GM21390 (cell line): ENCODE data around the gene HIBCH.
"Not testable (repeated sequence)": the region's sequence is repeated elsewhere in the genome, so short reads cannot be mapped to it uniquely, and the experiment has no call there.

Source experiments
- ATAC-seq: cut with Tn5 transposase; IDR thresholded peaks from one replicate; pipeline ENCODE4 v1.9.1; 2021; ENCODE audit not compliant: unreplicated experiment

Gene HIBCH

DNA sequence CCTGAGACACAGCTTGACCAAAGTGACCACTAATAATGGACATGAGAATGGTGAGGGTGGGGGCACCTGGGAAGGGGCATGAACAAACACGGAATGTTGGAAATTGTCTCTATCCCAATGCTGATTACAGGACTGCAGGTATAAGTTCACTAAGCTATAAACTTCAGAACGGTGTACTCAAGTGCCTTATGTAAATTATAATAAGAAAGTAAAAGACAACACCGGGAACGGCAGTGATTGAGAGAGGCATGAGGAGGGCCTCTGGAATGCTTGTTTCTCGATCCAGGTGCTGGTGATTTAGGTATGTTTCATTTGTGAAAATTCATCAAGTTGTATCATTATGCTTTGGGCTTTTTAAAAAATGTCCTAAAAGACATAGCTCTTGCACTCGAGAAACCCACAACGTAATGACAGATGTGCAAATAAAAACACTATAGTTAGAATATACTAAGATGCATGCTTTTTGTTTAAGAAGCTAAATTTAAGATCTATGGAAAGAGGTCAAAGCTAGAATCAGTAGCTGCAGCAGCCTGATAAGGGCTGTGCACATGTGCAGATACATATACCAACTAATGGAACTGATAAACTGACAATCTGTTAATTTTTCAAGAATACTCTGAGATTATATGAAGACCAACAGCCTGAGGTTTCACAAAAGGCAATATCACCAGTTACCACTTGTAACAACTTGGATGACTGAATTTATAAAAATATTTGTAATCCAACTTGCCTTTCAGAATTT is 7.6 kb downstream of the HIBCH start:
- ATAC-seq, result no peak

DNA sequence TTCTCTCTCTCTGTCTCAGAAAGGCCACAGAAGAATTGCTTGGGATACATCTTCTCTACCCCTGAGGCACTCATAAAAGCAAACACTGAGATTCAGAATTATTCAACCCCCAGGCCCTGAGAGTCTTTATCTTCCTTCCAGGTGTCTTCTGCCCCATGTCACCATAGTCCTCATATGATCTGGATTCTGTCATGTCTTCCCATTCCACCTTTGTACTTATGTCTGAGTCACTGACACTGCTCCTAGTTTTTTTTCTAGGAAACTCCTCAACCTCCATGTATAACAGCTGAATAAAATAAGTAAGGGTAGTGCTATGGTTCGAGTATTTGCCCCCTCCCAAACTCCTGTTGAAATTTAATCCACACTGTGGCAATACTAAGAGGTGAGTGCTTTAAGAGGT is 11.6 kb downstream of the HIBCH start:
- no peak for ATAC-seq

DNA sequence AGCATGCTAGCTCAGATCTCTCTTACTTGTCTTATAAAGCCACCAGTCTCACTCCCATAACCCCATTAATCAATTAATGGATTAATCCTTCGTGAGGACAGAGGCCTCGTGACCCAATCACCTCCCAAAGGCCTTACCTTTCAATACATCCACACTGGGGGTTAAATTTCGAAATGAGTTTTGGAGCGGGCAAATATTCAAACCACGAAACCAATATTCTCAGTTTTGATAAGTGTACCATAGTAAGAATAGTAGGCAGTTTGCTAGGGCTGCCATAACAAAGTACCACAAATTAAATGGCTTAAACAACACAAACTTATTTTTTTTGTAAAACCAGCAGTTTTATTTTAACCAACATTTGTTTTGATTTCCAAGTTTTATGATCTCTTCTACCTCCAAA is 15.2 kb downstream of the HIBCH start:
- no peak for ATAC-seq

DNA sequence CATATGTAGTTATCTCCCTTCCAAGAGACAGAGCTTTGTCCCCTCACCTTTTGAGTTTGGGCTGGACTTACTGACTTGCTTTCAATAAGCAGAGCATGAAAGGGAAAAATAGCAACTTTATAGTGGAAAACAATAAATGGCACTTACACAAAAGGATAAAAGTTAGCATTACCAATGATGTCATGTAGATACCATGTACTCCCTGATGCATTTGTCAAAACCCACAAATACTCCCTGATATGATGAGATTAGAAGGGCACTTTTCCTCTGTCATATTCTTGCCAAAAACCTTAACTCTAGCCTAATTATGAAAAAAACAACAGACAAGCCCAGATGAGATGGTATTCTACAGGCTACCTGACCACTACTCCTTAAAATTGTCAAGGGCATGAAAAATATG is 16.0 kb downstream of the HIBCH start:
- ATAC-seq, result no peak

DNA sequence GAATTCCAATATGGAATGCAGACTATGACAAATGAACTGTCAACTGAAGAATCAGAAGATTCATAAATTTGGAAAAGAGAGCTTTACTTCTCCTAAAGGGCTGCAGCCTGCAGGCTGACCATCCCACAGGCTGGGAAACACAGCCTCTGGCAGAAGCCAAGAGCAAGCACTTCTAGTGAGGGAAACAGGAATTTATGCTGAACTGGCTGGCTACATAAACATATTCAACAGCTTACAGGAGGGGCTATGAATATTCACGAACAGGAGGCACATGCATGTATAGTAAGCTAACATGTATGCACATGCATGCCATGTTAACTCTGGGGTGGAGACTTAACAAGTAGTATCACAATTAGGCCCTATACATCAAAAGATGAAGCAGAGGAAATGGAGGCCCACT is 17.6 kb downstream of the HIBCH start:
- no peak for ATAC-seq

DNA sequence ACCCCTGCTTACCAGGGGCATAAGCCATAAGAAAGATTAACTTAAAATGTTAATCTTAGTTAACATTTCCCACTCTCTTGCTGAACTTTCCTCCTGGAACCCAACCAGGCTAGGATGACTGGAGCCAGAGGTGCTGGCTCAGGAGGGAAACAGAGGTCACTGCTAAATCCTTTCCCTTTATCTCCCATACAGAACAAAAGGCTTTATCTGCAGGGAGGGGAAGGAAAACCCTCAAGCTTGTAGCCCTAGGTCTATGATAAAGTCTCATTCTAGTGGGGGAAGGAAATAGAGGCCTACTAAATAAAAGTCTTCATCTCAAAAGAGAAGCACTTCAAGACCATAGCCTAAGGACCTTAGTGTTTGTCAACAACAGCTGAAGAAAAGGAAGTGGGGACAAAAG is 18.6 kb downstream of the HIBCH start:
- ATAC-seq, result no peak

DNA sequence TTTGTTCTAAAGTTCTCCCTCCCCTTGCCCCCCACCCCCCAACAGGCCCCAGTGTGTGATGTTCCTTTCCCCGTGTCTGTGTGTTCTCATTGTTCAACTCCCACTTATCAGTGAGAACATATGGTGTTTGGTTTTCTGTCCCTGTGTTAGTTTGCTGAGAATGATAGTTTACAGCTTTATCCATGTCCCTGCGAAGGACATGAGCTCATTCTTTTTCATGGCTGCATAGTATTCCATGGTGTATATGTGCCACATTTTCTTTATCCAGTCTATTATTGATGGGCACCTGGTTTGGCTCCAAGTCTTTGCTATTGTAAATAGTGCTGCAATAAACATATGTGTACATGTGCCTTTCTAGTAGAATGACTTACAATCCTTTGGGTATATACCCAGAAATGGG is 21.7 kb downstream of the HIBCH start:
- not testable (repeated sequence) for ATAC-seq

DNA sequence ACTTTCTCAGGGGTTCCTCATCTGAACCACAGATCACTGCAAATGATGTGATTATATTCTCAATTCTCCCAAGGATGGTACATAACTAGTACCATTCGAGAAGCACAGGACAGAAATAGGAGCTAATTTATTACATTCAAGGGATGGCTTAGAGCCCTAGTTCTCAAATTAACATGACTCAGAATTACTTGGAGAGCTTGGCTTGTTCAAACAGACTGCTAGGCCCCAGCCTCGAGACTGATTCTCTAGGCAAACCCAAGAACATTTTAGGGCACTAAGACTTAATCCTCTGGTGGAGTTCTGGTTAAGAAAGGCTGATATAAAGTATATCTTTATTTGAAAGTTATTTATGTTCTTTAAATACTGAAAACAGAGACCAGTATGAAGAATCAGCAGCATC is 35.8 kb downstream of the HIBCH start:
- ATAC-seq, result no peak

DNA sequence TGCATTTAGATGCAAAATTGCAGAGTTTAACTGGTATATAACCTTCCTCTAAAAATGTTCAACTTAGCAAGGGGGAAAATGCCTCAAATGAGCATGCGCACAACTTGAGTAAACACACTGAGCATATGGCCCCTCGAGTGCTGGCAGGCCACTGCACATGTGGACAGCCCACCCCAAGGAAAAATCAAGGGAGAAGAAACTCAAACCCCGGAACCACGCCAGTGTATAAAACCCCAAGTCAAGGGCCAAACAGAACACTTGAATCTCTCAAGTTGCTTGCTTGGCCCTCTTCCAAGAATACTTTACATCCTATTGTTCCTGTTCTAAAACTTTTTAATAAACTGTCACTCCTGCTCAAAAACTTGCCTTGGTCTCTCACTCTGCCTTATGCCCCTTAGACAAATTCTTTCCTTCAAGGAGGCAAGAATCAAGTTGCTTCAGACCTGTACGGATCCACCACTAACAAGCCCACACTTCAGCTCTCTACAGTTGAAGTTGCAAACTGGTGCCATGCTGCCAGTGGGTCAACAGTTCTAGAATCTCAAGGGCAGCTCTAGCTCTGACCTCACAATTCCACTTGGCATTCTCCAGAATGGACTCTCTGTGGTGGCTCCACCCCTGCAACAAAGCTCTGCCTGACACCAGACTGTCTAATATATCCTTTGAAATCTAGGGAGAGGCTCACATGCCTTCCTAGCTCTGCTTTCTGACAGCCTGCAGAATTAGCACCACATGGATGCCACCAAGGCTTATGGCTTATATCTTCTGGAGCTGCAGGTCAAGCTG is 38.9 kb downstream of the HIBCH start:
- no peak for ATAC-seq

DNA sequence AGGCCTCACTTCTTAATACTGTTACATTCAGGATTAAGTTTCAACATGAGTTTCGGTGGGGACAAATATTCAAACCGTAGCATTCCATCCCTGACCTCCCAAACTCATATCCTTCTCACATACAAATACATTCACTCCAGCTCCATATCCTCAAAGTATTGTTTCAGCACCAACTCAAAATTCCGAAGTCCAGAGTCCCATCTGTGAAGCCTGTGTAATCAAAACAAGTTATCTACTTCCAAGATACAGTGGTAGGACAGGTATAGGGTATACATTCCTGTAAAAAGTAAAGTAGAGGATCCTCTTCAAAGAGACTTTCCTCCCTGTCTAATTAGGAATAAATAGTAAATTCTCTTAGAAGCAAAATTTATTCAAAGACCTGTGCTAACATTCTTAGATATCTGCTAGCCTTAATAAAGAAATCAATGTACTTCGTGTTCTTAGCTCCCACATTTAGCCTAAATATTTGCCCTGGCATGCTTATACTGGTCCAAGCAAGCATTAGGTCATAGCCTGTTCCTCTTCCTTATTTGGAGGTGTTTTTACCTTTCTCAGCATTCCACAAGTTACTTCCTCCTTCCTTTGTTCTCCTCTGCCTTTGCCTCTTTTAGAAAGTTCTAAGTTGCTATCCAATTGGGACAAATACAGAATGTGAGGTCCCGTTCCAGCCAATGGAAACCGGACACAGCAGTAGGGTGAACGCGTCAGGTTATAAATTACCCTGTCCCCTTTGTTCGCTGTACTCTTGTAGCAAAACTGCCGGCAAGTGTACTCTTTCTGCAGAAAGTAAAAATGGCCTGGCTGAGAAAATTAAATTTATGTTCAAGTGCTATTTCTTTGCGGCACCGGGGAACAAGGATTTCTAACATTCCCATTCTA is 40.1 kb downstream of the HIBCH start:
- ATAC-seq, result not testable (repeated sequence)

DNA sequence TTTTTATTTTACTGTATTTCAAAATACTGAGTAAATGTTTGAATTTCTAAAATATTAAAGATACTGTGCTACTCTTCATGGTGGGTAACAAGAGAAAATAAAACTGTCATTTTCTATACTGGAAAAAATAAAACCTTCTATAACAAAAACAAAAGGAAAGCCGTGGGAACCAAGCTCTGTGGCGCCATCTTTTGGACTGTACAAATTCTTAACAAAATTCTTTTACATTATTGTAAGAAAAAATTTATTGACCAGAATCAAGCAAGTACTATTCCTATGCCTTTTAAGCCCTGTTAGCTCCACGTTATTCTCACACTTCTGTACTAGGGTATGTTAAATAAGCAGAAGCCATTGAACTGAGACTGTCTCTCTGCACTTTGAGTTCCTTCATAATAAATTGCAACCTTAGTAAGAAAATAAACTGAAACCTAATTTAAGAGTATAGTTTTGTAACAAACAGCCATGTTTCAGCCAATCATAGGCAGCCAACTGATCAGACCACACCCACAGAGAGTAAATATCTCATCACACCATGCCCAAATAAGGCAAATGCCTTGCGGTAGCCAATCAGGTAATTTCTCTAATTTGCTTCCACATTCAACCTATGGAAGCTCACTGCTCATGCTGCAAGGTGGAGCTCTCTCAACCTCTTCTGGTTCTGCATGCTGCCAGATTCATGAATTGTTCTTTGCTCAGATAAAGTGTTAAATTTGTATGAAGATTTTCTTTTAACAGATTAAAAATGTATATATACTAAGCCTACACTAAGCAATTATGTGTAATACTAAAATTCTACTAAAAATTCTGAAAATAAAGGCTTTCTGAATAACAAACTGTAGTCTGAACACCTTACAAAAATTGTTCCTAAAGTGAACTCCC is 42.2 kb downstream of the HIBCH start:
- ATAC-seq, result no peak

DNA sequence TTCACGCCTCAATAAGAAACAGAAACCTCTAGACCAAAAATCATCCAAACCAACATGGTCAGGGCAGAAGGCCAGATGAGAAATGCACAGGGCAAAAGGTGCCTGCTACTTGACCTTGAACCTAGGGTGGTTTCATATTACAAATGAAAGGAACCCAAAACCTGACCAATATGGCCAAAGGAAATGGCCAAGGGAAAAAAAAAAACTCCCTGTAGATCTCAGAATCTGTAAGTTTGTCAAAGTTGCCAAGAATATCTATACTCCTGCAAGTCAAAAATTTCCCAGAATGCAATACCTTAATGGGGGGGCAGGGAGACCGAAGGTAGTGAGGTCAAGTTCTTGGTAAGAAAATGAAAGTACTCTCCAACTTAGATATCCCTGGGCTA is 47.2 kb downstream of the HIBCH start:
- no peak for ATAC-seq

DNA sequence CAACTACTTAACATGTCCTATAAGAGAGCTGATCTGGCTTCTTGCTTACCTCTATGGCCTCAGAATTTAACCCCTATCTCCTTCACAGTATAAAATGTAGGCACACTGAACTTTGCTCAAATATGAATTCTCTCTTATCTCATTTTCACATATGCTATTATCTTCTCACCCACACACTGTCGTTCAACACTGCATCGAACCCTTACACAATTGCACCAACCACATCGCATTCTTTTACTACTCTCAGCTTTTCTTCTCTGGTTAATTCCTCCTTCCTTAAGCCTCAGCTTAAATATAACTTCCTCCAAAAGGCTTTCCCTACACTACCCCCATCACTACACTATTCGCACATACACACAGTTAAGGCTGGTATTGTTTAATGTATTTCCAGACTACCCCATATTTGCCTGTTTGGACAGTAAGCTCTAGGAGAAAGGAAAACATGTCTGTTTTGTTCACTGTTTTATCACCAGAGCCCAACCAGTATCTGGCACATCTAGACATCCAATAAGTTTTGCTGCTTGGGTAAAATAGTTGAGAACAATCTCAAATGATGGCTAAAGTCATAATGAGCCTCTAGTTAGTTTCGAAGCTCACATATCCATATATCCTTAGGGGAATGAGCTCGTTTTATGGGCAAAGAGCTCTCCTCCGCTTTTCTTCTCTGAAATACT is 47.7 kb downstream of the HIBCH start:
- no peak for ATAC-seq

DNA sequence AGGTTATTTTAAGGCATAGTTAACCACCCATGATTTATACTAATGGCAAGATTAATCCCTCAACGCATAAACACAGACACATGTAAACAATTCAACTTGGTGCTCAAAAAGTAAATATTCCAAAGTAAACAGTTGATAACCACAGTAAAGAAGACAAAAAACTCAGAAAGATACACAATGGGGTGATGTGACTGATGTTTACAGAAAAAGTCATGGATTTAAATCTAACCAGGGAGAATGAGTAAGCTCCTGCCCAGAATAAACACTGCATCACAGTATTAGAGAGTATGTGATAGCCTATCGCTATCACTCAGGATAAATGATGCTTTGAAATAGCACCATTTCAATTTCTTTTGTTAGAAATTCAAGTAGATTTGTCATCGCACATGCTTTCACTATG is 49.3 kb downstream of the HIBCH start:
- ATAC-seq, result no peak

DNA sequence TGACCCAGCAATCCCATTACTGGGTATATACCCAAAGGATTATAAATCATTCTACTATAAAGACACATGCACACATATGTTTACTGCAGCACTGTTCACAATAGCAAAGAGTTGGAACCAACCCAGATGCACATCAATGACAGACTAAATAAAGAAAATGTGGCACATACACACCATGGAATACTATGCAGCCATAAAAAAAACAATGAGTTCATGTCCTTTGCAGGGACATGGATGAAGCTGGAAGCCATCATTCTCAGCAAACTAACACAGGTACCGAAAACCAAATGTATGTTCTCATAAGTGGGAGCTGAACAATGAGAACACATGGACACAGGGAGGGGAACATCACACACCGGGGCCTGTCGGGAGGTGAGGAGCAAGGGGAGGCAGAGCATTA is 49.9 kb downstream of the HIBCH start:
- not testable (repeated sequence) for ATAC-seq

DNA sequence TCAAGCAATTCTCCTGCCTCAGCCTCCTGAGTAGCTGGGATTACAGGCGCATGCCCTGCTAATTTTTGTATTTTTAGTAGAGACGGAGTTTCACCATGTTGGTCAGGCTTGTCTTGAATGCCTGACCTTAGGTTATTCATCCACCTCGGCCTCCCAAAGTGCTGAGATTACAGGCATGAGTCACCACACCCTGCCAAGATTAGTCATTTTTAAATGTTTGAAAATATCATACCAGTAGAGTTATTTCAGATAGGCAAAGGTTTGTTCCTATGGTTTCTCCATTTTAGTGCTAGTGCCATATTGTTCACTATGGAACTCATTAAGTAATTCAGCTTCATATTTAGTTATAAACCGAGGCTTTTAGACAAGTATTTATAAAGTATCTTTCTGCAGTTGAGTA is 52.3 kb downstream of the HIBCH start:
- ATAC-seq, result no peak

DNA sequence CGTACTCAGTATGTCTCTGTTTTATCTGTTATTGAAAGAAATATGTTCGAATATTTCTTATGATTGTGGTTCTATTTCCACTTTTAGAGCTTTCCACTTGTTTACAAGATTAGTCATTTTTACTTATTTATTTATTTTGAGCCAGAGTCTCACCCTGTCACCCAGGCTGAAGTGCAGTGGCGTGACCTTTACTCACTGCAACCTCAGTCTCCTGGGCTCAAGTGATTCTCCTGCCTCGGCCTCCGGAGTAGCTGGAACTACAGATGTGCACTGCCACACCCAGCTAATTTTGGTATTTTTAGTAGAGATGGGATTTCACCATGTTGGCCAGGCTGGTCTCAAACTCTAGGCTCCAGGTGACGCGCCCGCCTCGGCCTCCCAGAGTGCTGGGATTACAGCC is 53.3 kb downstream of the HIBCH start:
- ATAC-seq, result no peak

DNA sequence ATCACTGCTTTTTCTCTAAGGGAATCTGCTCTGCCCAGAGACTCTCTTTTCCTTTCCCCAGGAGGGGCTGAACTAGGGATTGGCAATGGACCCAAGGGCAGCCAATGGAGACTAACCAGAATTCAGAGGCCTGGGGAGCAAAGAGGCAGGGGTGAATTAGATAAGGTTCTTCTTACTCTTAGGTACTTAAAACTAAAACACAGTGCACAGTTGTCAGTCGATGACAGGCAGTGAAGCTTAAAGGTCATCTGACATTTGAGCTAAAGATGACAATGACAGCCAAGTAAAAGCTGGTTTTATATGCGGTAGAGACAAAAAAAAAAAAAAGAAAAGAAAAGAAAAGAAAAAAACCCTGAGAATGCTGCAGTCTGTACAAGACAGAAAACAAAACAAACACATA is 57.8 kb downstream of the HIBCH start:
- no peak for ATAC-seq

DNA sequence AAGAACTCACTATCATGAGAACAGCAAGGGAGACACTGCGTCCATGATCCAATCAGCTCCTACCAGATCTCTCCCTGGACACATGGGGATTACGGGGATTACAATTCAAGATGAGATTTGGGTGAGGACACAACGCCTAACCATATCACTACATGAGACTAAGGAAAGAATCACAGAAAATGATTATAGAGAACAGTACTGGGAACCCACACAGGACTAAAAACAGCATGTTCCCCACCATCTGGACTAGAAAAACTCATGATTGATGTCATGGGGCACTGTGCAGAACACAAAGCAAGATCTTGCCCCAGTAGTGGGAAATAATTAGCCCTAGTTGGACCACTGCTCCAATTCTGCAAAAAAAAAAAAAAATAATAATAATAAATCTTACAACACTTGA is 63.5 kb downstream of the HIBCH start:
- no peak for ATAC-seq

DNA sequence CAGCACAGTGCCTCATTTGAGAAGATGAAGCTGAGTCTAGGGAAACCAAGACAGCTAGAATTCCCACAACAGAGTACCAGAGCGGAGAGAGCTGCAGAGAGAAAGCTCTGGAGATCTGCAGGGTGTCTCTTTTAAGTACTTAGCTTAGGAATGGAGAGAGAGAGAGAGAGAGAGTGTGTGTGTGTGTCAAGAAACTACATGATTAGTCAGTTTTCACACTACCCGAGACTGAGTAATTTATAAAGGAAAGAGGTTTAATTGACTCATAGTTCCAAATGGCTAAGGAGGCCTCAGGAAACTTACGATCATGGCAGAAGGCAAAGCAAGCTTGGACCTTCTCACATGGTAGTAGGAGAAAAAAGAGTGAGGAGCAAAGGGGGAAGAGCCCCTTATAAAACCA is 64.0 kb downstream of the HIBCH start:
- no peak for ATAC-seq
